Epidermal melanocyte (primary cell): ENCODE data around the gene DPYSL4.

Experiments used
- DNase-seq: peaks from one replicate; pipeline ENCODE4 v3.0.0; 2011; ENCODE audit warnings: low spot score; ENCODE audit not compliant: insufficient read length

DPYSL4 gene

GRCh38 chr10:132178672-132179545, 7.8 kb upstream of the DPYSL4 start:
- no peak for DNase-seq

GRCh38 chr10:132179551-132180392, 7.0 kb upstream of the DPYSL4 start:
- no peak for DNase-seq

- no peak for DNase-seq
Measured at GRCh38 chr10:132180736-132181135, 6.0 kb upstream of the DPYSL4 start.

- no peak for DNase-seq
Measured at GRCh38 chr10:132181691-132182425, 4.9 kb upstream of the DPYSL4 start.

- no peak for DNase-seq
Measured at GRCh38 chr10:132182591-132182990, 4.2 kb upstream of the DPYSL4 start.

- DNase-seq, result no peak
Measured at GRCh38 chr10:132183046-132183445, 3.7 kb upstream of the DPYSL4 start.

- no peak for DNase-seq
Measured at GRCh38 chr10:132184816-132185593, 1.7 kb upstream of the DPYSL4 start.

- DNase-seq, result no peak
Measured at GRCh38 chr10:132185601-132186487, 904 bp upstream of the DPYSL4 start.

- DNase-seq, result no peak
Measured at GRCh38 chr10:132187430-132188138, 836 bp downstream of the DPYSL4 start.

- DNase-seq, result no peak
Measured at GRCh38 chr10:132188331-132188730, 1.6 kb downstream of the DPYSL4 start.

- no peak for DNase-seq
Measured at GRCh38 chr10:132189016-132189415, 2.3 kb downstream of the DPYSL4 start.

GRCh38 chr10:132189810-132190422, 3.2 kb downstream of the DPYSL4 start:
- no peak for DNase-seq

- no peak for DNase-seq
Measured at GRCh38 chr10:132192076-132192975, 5.6 kb downstream of the DPYSL4 start.

GRCh38 chr10:132192991-132193665, 6.4 kb downstream of the DPYSL4 start:
- no peak for DNase-seq

- no peak for DNase-seq
Measured at GRCh38 chr10:132193907-132194552, 7.3 kb downstream of the DPYSL4 start.

- no peak for DNase-seq
Measured at GRCh38 chr10:132194726-132195125, 8.0 kb downstream of the DPYSL4 start.
